PFSK-1 (cell line): ENCODE results near the gene CTNNA3.

Source experiments
- FOXP2 ChIP-seq: optimal IDR thresholded peaks from 2 replicates; pipeline ENCODE3; 2011; ENCODE audit warnings: borderline replicate concordance, control low read depth, inconsistent platforms; ENCODE audit not compliant: insufficient read depth; ENCODE audit errors: extremely low read length, extremely low read depth
- POLR2AphosphoS5 ChIP-seq: IDR thresholded peaks from 2 replicates; pipeline ENCODE4 v1.6.1; 2012; ENCODE audit warnings: low read depth, mild to moderate bottlenecking, control low read depth, low read length, moderate library complexity
- REST ChIP-seq, 2 experiments: IDR thresholded peaks; 2 replicates each; pipeline versions ENCODE4 v1.6.1 to v1.8.0; 2011 to 2012; ENCODE audit warnings: low read depth in 2 of 2, low read length in 2 of 2, control low read depth in 1 of 2, inconsistent platforms in 1 of 2, mild to moderate bottlenecking in 1 of 2, moderate library complexity in 1 of 2; ENCODE audit not compliant: insufficient read depth in 1 of 2
- SIN3A ChIP-seq: IDR thresholded peaks from 2 replicates; pipeline ENCODE4 v1.6.1; 2012; ENCODE audit warnings: mild to moderate bottlenecking, low read length, moderate library complexity, borderline replicate concordance; ENCODE audit not compliant: insufficient read depth
- TAF1 ChIP-seq: IDR thresholded peaks from 2 replicates; pipeline ENCODE4 v1.6.1; 2012; ENCODE audit warnings: low read length, control low read depth, borderline replicate concordance; ENCODE audit not compliant: insufficient read depth

Gene CTNNA3

GRCh38 chr10:66943590-66943989, 752.4 kb downstream of the CTNNA3 start:
- TF ChIP-seq FOXP2 (no peak), TAF1 (no peak), SIN3A (no peak), POLR2AphosphoS5 (no peak), REST (IDR thresholded peaks at IDR 0.05; ENCODE audit: insufficient read depth in 1 of 2, low read depth in 2 of 2, low read length in 2 of 2) (no peak)

DNA sequence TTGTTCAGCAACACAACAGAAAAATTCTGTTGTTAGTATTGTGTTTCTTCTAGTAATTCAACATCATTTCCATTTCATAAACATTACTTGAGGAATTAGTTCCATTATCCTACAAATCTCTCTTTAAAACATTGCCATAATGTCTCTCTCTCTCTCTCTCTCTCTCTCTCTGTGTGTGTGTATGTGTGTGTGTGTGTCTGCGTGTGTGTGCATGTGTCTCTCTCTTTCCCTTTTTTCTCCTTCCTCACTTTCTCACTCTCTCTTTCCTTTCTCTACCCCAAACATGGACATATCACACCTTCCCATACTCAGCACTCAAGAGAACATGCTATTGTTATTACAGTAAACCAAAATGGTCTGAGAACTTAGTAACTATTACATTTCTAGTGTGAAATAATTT, 753.6 kb downstream of the CTNNA3 start:
- TF ChIP-seq REST (IDR thresholded peaks at IDR 0.05; ENCODE audit: insufficient read depth in 1 of 2, low read depth in 2 of 2, low read length in 2 of 2): no peak
- no peak for TF ChIP-seq POLR2AphosphoS5
- no peak for TF ChIP-seq FOXP2
- TF ChIP-seq SIN3A: no peak
- TF ChIP-seq TAF1: no peak

GRCh38 chr10:66941491-66941890, 754.5 kb downstream of the CTNNA3 start:
- TF ChIP-seq SIN3A (no peak), REST (IDR thresholded peaks at IDR 0.05; ENCODE audit: insufficient read depth in 1 of 2, low read depth in 2 of 2, low read length in 2 of 2) (no peak)

DNA sequence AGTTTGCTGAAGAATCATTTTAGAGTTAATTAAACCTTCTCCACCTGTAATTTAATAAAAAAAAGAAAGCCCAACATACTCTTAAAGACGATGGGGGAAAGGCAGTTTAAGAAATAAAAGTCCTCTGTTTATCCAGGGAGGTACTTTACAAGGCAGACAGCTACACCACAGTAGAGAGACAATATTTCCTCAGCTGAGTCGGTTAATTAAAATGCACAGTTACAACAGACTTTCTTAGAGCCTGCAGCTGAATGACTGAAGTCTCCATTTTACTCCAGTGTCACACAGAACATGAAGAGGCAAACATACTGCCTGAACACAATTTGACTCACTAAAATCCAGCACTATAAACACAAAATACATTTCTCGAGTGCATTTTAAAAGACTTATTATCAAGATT, 755.0 kb downstream of the CTNNA3 start:
- TF ChIP-seq TAF1: no peak
- TF ChIP-seq REST (IDR thresholded peaks at IDR 0.05; ENCODE audit: insufficient read depth in 1 of 2, low read depth in 2 of 2, low read length in 2 of 2): no peak
- TF ChIP-seq SIN3A: no peak
- TF ChIP-seq FOXP2: no peak
- TF ChIP-seq POLR2AphosphoS5: no peak

DNA sequence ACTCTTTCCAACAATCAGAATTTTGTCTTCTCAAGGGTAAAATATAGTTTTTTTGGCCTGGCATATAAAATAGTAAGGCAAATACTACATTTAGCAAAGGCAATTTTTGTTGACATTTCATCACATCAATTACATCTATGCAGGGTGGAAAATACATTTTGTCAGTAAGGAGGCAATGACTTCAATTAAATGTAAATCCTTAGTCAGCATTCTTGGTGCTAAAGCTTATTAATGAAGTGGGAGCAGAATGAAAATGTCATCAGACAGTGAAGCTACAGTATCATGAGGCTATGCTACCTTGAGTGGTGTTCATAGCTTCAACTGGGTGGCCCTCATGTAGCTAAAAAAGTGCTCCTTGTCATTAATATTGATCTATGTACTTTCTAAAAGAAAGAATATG, 761.3 kb downstream of the CTNNA3 start:
- TF ChIP-seq POLR2AphosphoS5: no peak
- no peak for TF ChIP-seq FOXP2
- no peak for TF ChIP-seq TAF1
- no peak for TF ChIP-seq REST (IDR thresholded peaks at IDR 0.05; ENCODE audit: insufficient read depth in 1 of 2, low read depth in 2 of 2, low read length in 2 of 2)
- no peak for TF ChIP-seq SIN3A
